ENCODE measurements around the gene PRR5. TPM values are rescaled to one million over a fixed set of nuclear protein-coding genes. Genes with fewer than 3 reads are reported as not detected.

PRR5 gene
- total RNA-seq, 1 donor from 2014 or later, result 19.7 TPM

DNA sequence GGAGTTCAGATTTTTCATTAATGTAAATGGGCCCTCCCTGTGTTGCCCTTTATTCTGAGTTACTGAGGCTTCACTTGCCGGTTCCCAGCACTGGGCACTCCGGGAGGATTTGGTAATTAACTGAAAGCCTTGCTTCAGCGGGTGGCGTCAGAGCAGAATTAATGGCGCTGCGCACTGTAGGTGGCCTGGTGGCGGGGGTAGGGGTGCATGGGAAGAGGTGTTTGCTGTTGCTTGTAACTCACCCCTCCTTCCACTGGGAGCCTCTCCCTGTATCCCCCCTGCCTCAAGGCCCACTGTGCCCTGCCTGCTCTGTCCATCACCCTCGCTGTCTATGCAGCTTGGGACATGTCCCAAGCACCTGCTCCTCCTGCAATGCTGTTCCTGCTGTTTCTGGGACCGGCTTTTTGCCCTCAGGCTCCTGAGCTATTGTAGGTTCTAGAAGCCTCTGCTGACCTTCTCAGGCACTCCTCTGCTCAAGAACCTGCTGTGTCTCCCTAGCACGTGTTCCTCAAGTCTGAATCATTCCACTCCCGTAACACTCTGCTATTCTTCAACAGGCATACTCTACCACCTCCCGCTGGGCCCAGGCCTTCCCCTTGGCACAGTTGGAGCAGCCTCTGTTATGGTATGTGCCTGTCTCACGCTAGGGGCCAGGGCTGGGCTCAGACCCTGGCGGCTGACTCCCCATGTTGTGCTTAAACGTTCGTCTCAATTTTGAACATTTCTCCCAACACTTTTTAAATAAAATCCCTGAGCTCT lies 74.8 kb downstream of the PRR5 start:
- Mint-ChIP-seq H3K36me3 (ENCODE audit: low read depth) (no peaks in the 10 kb centered on the region), H3K4me1 (ENCODE audit: low read depth) (no peaks in the 10 kb centered on the region)

DNA sequence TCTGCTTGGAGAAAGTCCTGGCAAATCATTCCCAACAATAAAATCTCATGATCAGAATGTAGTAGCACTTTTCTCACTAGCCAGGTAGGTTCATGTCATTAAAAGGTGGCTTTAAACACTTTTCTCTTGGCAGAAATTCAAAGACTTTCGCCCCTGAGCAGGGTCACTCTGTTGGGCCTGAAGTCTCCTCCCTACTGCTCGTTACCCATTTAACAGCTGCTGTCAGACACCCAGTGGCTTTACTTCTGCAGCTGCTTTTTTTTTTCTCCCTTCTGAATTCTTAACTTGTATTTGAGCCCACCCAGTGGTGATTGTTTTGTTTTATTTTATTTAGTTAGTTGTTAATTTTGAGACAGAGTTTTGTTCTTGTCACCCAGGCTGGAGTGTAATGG lies 75.4 kb downstream of the PRR5 start:
- no peaks in the 10 kb centered on the region for H3K4me1 Mint-ChIP-seq (ENCODE audit: low read depth)
- no peak overlapping the region for H3K27ac Mint-ChIP-seq
- H3K4me3 Mint-ChIP-seq, result no peak overlapping the region
- H3K27me3 Mint-ChIP-seq (ENCODE audit: insufficient read depth), result no peaks in the 10 kb centered on the region
- no peak for DNase-seq (ENCODE audit: low spot score)
- H3K9me3 Mint-ChIP-seq, result peaks cover 10% of the 10 kb centered on the region
- intact Hi-C loops (cut with micrococcal nuclease), result no loop called here
- H3K36me3 Mint-ChIP-seq (ENCODE audit: low read depth), result no peaks in the 10 kb centered on the region

More for the DNA sequence above, 74.8 kb downstream of the PRR5 start:
- Mint-ChIP-seq H3K9me3 (peaks cover 11% of the 10 kb centered on the region), H3K4me3 (no peak overlapping the region), H3K27ac (no peak overlapping the region), H3K27me3 (ENCODE audit: insufficient read depth) (peaks cover 3% of the 10 kb centered on the region)
- intact Hi-C loops (cut with micrococcal nuclease), result no loop called here
- DNase-seq (ENCODE audit: low spot score), result no peak

DNA sequence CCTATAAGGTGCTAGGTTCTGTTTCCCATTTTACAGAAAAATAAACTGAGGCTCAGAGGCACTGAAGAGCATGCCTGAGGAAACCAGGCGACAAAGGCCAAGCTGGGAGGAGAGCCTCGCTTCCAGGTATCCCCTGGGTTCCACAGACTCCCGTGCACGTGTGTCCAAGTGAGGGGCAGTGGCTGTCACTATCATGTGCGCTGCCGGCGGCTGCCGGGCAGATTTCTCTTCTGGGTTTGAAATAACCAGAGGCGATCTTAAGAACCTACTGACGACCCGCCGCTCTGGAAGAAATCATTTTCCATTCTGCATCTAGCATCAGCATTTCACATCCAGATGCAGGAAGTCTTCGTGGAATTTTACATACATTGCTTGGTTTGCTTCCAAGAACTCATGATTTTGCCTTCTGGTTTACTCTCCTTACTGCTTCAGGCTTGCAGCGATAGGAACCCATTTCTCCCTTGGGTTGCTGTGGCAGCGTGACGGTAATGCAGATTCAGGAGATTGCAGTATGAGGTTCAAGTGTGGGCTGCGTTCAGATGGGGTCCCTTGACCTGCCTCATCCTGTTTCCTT lies 79.0 kb downstream of the PRR5 start:
- H3K27me3 Mint-ChIP-seq (ENCODE audit: insufficient read depth), result no peaks in the 10 kb centered on the region
- H3K36me3 Mint-ChIP-seq (ENCODE audit: low read depth), result no peaks in the 10 kb centered on the region
- no peak overlapping the region for H3K27ac Mint-ChIP-seq
- no peak overlapping the region for H3K4me3 Mint-ChIP-seq
- H3K4me1 Mint-ChIP-seq (ENCODE audit: low read depth), result no peaks in the 10 kb centered on the region
- no peaks in the 10 kb centered on the region for H3K9me3 Mint-ChIP-seq
- DNase-seq (ENCODE audit: low spot score), result no peak
- intact Hi-C loops (cut with micrococcal nuclease), result no loop called here

GRCh38 chr22:44782363-44782963 lies 80.5 kb downstream of the PRR5 start:
- no peaks in the 10 kb centered on the region for H3K27me3 Mint-ChIP-seq (ENCODE audit: insufficient read depth)
- no peaks in the 10 kb centered on the region for H3K36me3 Mint-ChIP-seq (ENCODE audit: low read depth)

GRCh38 chr22:44783091-44783490 lies 81.1 kb downstream of the PRR5 start:
- no peak for DNase-seq (ENCODE audit: low spot score)
- no peaks in the 10 kb centered on the region for H3K4me1 Mint-ChIP-seq (ENCODE audit: low read depth)
- intact Hi-C loops (cut with micrococcal nuclease), result no loop called here
- H3K27ac Mint-ChIP-seq, result no peak overlapping the region
- H3K27me3 Mint-ChIP-seq (ENCODE audit: insufficient read depth), result no peaks in the 10 kb centered on the region
- H3K9me3 Mint-ChIP-seq, result no peaks in the 10 kb centered on the region
- H3K4me3 Mint-ChIP-seq, result no peak overlapping the region
- no peaks in the 10 kb centered on the region for H3K36me3 Mint-ChIP-seq (ENCODE audit: low read depth)

More at GRCh38 chr22:44782363-44782963, 80.5 kb downstream of the PRR5 start:
- intact Hi-C loops (cut with micrococcal nuclease), result no loop called here
- Mint-ChIP-seq H3K4me1 (ENCODE audit: low read depth) (no peaks in the 10 kb centered on the region), H3K4me3 (no peak overlapping the region), H3K27ac (no peak overlapping the region), H3K9me3 (no peaks in the 10 kb centered on the region)
- no peak for DNase-seq (ENCODE audit: low spot score)

- H3K4me1 Mint-ChIP-seq (ENCODE audit: low read depth), result no peaks in the 10 kb centered on the region
- no peak for DNase-seq (ENCODE audit: low spot score)
- H3K27me3 Mint-ChIP-seq (ENCODE audit: insufficient read depth), result no peaks in the 10 kb centered on the region
- intact Hi-C loops (cut with micrococcal nuclease), result no loop called here
- no peak overlapping the region for H3K4me3 Mint-ChIP-seq
- H3K9me3 Mint-ChIP-seq, result no peaks in the 10 kb centered on the region
- H3K36me3 Mint-ChIP-seq (ENCODE audit: low read depth), result no peaks in the 10 kb centered on the region
- H3K27ac Mint-ChIP-seq, result no peak overlapping the region
Observed at GRCh38 chr22:44783581-44783980, 81.6 kb downstream of the PRR5 start.

DNA sequence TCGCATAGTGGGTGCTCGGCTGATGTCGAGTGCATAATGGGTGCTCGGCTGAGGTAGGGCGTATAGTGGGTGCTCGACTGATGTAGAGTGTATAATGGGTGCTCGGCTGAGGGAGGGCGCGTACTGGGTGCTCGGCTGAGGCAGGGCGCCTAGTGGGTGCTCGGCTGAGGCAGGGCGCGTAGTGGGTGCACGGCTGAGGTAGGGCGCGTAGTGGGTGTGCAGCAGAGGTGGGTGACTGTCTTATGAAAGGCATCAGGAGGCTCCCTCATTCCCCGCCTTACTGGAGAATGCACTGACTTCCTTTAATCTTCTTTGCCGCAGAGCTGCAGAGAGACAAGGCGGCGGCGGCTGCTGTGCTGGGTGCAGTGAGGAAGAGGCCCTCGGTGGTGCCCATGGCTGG lies 84.1 kb downstream of the PRR5 start:
- Mint-ChIP-seq H3K9me3 (no peaks in the 10 kb centered on the region), H3K4me3 (no peak overlapping the region), H3K27me3 (ENCODE audit: insufficient read depth) (no peaks in the 10 kb centered on the region), H3K36me3 (ENCODE audit: low read depth) (no peaks in the 10 kb centered on the region), H3K4me1 (ENCODE audit: low read depth) (no peaks in the 10 kb centered on the region), H3K27ac (no peak overlapping the region)
- intact Hi-C loops (cut with micrococcal nuclease), result no loop called here
- no peak for DNase-seq (ENCODE audit: low spot score)

DNA sequence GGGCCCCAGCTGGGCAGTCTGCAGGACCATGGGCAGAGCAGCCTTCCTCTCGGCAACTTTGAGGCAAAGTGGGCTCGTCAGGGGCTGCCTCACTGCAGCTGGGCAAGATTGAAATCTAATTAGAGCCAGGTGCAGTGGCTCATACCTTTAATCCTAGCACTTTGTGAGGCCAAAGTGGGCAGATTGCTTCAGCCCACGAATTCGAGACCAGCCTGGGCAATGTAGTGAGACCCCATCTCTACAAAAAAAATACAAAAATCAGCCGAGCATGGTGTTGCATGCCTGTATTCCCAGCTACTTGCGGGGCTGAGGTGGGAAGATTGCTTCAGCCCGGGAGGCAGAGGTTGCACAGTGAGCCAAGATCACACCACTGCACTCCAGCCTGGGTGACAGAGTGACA lies 84.6 kb downstream of the PRR5 start:
- Mint-ChIP-seq H3K4me3 (no peak overlapping the region), H3K9me3 (no peaks in the 10 kb centered on the region), H3K4me1 (ENCODE audit: low read depth) (no peaks in the 10 kb centered on the region), H3K27me3 (ENCODE audit: insufficient read depth) (no peaks in the 10 kb centered on the region), H3K27ac (no peak overlapping the region), H3K36me3 (ENCODE audit: low read depth) (no peaks in the 10 kb centered on the region)
- no peak for DNase-seq (ENCODE audit: low spot score)
- intact Hi-C loops (cut with micrococcal nuclease), result no loop called here

Other genes starting within 250 kb of the PRR5 start
- 7.3 and 7.4 TPM in 2 replicates for gene RTL6, start 204.0 kb upstream of the PRR5 start, total RNA-seq
- gene ARHGAP8, start 50.4 kb downstream of the PRR5 start, total RNA-seq, result 0.61 and 1.4 TPM in 2 replicates